ENCODE data around the gene KIF2A.

The KIF2A gene

DNA sequence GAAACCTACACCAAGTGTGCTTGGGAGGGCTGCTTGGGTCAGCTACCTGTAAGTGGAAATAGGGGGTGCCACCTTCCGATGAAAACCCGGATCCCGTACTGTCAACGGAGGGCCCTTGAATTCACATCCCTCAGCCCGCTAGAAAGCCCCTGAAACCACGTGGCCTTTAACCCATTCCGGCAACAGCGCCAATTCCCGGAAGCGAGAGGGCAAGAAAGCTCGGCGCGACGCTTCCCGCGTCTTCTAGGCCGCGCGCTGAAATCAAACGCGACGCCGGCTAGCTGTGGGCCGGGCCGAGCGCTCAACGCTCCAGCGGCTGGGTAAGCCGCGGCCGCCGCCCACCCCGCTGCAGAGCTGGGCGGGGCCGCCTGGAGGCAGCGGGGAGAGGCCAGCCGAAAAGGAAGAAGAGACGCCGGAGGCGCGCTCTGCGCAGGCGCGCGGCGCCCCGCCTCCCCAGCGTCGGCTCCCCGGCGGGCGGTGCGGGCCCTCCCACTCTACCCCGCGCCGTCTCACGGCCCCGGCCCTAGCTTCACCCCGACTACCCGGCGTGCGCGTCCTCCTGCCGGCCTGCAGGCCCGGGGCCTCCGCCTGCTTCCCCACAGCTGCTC lies at the start of gene KIF2A:
TSS of gene KIF2A (plus strand) at position 492 of the 608 bp plus-strand sequence. CDS start 267 bp downstream, outside the sequence.
- TF ChIP-seq, protein P1, sequence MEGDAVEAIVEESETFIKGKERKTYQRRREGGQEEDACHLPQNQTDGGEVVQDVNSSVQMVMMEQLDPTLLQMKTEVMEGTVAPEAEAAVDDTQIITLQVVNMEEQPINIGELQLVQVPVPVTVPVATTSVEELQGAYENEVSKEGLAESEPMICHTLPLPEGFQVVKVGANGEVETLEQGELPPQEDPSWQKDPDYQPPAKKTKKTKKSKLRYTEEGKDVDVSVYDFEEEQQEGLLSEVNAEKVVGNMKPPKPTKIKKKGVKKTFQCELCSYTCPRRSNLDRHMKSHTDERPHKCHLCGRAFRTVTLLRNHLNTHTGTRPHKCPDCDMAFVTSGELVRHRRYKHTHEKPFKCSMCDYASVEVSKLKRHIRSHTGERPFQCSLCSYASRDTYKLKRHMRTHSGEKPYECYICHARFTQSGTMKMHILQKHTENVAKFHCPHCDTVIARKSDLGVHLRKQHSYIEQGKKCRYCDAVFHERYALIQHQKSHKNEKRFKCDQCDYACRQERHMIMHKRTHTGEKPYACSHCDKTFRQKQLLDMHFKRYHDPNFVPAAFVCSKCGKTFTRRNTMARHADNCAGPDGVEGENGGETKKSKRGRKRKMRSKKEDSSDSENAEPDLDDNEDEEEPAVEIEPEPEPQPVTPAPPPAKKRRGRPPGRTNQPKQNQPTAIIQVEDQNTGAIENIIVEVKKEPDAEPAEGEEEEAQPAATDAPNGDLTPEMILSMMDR (IDR thresholded peaks at IDR 0.05; ENCODE audit: low read depth, low read length) = no peak
- H3K4me3 ChIP-seq (ENCODE audit: low read depth, low read length) = peak within 1 kb of the TSS; percentile 87

DNA sequence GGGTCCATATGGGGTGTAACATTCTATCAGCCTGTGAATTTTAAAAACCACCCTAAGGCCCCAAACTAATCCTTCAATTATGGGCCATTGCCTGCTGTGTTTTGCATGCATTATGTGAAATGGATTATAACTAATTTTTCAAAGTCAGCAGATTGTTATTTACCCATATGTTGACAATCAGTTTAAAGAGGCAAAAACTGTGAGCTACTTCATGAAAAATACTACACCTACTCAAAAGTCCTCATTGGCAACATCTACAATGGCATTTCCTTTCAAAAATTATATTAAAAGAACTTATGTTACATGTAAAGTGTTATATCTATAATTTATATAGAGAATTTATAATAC lies 49.0 kb upstream of the KIF2A start:
- H3K4me3 ChIP-seq (ENCODE audit: low read depth, low read length) = no peak overlapping the region

DNA sequence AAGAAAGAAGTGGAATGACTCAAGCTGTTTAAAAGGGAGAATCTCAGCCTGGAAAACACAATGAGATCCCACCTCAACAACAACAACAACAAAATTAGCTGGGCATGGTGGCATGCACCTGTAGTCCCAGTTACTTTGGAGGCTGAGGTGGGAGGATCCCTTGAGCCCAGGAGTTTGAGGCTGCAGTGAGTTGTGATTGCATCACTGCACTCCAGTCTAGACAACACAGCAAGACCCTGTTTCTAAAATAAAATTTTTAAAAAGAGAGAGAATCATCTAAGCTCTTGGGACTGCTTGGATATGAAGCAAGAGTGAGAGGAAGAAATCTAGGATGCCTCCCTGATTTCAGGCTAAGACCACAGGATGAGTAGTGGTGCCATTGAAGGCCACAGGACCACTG lies 47.4 kb upstream of the KIF2A start:
- no peak overlapping the region for H3K4me3 ChIP-seq (ENCODE audit: low read depth, low read length)
- TF ChIP-seq, protein P1 (IDR thresholded peaks at IDR 0.05; ENCODE audit: low read depth, low read length) = no peak

More for the DNA sequence above, 49.0 kb upstream of the KIF2A start:
- TF ChIP-seq, protein P1 (IDR thresholded peaks at IDR 0.05; ENCODE audit: low read depth, low read length) = no peak

DNA sequence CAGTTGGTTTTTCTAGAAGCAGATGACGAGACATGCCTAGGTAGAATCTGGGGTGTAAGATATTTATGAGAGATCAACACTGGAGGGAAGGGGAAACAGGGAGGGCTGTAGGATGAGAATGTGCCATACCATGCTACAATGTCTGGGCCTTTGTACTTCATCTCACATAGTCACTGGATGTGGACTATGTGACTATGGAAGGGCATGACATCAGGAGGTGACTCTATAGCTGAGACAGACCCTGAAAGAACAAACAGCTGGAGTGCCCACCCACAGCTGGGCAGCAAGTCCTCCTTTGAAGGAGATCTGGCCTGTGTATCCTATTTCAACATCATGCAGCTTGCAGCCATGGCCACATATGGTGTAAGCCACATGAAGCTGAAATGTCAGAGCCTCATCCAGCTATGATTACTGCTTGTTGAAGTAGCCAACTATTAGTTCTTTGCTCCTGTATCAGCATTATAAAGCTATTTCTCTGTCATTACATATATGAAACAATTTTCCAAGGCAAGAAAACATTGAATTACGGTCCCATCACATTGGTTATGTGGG lies 46.2 kb upstream of the KIF2A start:
- H3K4me3 ChIP-seq (ENCODE audit: low read depth, low read length) = no peak overlapping the region
- TF ChIP-seq, protein P1 (IDR thresholded peaks at IDR 0.05; ENCODE audit: low read depth, low read length) = no peak

DNA sequence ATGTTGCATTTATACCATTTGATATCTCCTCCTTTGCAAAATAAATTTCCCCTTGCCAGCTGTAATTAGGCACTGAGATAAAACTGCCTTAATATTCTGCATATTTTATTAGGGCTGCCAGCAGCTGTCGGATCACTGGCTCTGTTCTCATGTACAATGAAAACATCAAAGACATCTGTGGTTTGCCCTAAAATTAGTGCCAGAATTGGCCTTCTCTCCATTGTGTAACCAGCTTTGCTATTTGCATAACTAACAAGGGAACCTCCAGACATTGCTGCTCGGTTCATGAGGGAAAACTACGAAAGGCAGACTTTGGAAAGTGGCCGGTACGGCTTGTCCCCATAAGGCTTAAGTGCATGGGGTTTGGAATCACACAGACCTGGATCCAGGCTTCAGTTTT lies 45.5 kb upstream of the KIF2A start:
- no peak overlapping the region for H3K4me3 ChIP-seq (ENCODE audit: low read depth, low read length)
- TF ChIP-seq, protein P1 (IDR thresholded peaks at IDR 0.05; ENCODE audit: low read depth, low read length) = no peak

DNA sequence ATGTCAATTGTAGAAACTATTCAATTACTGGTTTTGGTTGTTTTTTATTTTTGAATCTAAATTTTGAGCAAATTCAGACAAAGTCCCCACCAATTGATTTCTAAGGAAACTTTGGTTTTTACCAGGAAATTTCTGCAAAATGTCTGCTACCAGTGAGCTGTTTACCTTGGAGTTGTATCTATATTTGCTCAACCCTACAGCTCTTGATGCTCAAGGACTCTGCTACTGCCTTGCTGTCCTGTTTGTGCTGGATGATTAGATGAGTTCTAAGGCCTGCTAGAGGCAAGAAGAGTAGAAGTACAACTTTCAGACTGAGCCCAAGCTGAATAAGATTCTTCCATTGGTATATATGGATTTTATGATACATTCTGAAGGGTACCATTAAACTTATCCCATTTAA lies 42.6 kb upstream of the KIF2A start:
- no peak overlapping the region for H3K4me3 ChIP-seq (ENCODE audit: low read depth, low read length)
- TF ChIP-seq, protein P1 (IDR thresholded peaks at IDR 0.05; ENCODE audit: low read depth, low read length) = no peak

DNA sequence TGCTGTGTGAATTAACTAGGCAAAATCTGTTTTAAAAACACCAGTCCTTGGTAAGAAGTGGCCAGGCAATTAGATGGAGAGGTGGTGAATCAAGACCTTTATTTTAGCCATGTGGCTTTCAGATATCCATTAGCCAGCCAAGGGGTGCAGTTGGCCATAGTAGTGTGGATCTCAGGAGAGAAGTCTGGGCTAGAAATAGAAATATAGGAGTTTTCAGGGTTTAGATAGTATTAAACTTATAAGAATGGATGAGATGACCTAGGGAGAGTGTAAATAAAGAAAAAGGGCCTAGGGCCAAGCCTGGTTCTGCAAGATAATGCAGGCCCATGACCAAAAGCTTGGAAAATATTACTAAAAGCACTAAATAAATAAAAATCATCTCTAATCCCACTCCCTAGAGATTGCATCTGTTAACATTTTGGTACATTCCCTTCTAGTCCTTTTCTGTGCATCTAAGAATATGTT lies 40.3 kb upstream of the KIF2A start:
- TF ChIP-seq, protein P1 (IDR thresholded peaks at IDR 0.05; ENCODE audit: low read depth, low read length) = no peak
- no peak overlapping the region for H3K4me3 ChIP-seq (ENCODE audit: low read depth, low read length)
